Measurements from ENCODE around the gene SETD6.

The SETD6 gene

GRCh38 chr16:58498341-58499091 is 16.8 kb upstream of the SETD6 start:
- Histone ChIP-seq H3K4me3 (ENCODE audit: low read depth, low read length, poor library complexity, severe bottlenecking) (no peak overlapping the region), H3K9me3 (ENCODE audit: low read length) (no peaks in the 10 kb centered on the region), H2AFZ (ENCODE audit: low read length) (no peak overlapping the region), H3K4me2 (ENCODE audit: low read length) (no peak overlapping the region), H3K36me3 (ENCODE audit: insufficient read depth, low read length) (no peaks in the 10 kb centered on the region), H3K27ac (ENCODE audit: low read depth, low read length, poor library complexity, severe bottlenecking) (no peak overlapping the region), H3K9ac (ENCODE audit: low read length) (no peak overlapping the region), H3K27me3 (ENCODE audit: insufficient read depth, low read length) (0 out of 2 replicates have a peak, but pooled peaks cover 5% of the 10 kb centered on the region), H3K79me2 (ENCODE audit: insufficient read depth, low read length) (no peaks in the 10 kb centered on the region), H3K9me2 (ENCODE audit: low read depth, low read length) (no peaks in the 10 kb centered on the region), H3F3A (ENCODE audit: insufficient read depth, low read length) (no peaks in the 10 kb centered on the region), H3K4me1 (ENCODE audit: insufficient read depth, low read length, severe bottlenecking) (peaks cover 23% of the 10 kb centered on the region), H4K20me1 (ENCODE audit: insufficient read depth, low read length) (no peaks in the 10 kb centered on the region)
- TF ChIP-seq, protein P1, sequence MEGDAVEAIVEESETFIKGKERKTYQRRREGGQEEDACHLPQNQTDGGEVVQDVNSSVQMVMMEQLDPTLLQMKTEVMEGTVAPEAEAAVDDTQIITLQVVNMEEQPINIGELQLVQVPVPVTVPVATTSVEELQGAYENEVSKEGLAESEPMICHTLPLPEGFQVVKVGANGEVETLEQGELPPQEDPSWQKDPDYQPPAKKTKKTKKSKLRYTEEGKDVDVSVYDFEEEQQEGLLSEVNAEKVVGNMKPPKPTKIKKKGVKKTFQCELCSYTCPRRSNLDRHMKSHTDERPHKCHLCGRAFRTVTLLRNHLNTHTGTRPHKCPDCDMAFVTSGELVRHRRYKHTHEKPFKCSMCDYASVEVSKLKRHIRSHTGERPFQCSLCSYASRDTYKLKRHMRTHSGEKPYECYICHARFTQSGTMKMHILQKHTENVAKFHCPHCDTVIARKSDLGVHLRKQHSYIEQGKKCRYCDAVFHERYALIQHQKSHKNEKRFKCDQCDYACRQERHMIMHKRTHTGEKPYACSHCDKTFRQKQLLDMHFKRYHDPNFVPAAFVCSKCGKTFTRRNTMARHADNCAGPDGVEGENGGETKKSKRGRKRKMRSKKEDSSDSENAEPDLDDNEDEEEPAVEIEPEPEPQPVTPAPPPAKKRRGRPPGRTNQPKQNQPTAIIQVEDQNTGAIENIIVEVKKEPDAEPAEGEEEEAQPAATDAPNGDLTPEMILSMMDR (IDR thresholded peaks at IDR 0.05; ENCODE audit: low read length): no peak
- TF ChIP-seq EZH2 (IDR thresholded peaks at IDR 0.05; ENCODE audit: borderline replicate concordance, low read length): no peak

DNA sequence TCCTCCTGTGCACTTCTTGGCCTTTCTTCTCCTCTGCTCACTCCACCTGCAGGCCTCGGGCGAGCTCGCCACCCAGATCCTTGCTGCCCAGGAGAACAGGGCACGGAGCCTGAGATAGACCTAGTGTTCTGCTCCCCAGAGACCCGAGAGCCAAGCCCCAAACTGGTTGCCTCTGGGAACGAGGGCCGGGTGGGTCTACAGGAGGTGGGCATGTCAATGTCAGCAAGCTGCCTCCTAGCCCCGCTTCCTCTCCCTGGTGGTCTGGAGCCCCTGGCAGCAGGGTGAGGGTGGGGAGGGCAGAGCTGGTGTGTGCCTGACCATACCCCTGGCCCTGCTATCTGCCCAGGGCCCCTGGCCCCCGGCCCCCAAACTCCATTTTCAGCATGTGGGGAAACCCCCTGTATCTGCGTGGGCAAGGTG is 16.2 kb upstream of the SETD6 start:
- Histone ChIP-seq H3K79me2 (ENCODE audit: insufficient read depth, low read length) (no peaks in the 10 kb centered on the region), H3K9ac (ENCODE audit: low read length) (no peak overlapping the region), H3K36me3 (ENCODE audit: insufficient read depth, low read length) (no peaks in the 10 kb centered on the region), H3K4me3 (ENCODE audit: low read depth, low read length, poor library complexity, severe bottlenecking) (no peak overlapping the region), H3K27ac (ENCODE audit: low read depth, low read length, poor library complexity, severe bottlenecking) (no peak overlapping the region), H3K4me1 (ENCODE audit: insufficient read depth, low read length, severe bottlenecking) (peaks cover 23% of the 10 kb centered on the region), H4K20me1 (ENCODE audit: insufficient read depth, low read length) (no peaks in the 10 kb centered on the region), H2AFZ (ENCODE audit: low read length) (no peak overlapping the region), H3K27me3 (ENCODE audit: insufficient read depth, low read length) (0 out of 2 replicates have a peak, but pooled peaks cover 5% of the 10 kb centered on the region), H3F3A (ENCODE audit: insufficient read depth, low read length) (no peaks in the 10 kb centered on the region), H3K4me2 (ENCODE audit: low read length) (no peak overlapping the region), H3K9me2 (ENCODE audit: low read depth, low read length) (no peaks in the 10 kb centered on the region), H3K9me3 (ENCODE audit: low read length) (no peaks in the 10 kb centered on the region)
- no peak for TF ChIP-seq EZH2 (IDR thresholded peaks at IDR 0.05; ENCODE audit: borderline replicate concordance, low read length)
- TF ChIP-seq, protein P1 (IDR thresholded peaks at IDR 0.05; ENCODE audit: low read length): no peak

DNA sequence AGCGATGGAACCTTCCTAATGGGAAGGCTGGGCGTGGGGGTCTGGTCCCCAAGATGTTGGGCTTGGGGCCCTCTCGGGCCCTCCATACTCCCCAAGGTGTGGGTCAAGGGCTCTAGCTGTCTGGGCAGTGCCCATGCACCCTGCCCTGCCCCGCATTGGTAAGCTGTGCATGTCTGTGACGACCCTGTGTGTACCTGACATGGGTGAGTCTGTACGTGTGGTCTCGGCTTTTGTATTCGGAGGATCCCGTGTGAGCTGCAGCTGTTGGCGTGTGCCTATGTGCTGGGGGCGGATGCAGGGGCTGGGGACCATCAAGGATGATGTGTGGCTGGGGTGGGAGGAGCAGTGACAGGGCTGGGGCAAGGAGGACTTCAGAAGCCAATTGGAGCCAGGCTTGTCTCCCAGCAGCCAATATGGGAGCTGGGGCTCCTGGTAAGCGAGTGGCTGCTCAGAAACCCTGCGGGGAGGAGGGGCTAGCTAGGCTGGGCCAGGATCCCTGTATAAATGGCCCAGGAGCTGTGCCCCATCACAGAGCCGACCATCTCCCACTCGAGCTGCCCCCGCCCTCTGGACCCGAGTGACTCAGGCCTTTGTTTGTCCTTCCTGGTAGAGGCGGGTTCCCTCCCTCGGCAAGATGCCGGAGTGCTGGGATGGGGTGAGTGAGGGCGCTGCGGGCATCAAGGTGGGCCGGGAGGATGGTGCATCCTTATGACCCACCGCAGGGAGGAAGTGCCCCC is 15.5 kb upstream of the SETD6 start, which contains the start of gene NDRG4:
NDRG4 (plus strand) TSS at position 529 of the 737 bp plus-strand sequence; CDS start at position 635, 106 bp downstream.
- H3F3A ChIP-seq (ENCODE audit: insufficient read depth, low read length): no peaks in the 10 kb centered on the region
- H3K4me3 ChIP-seq (ENCODE audit: low read depth, low read length, poor library complexity, severe bottlenecking): peak within 1 kb of the TSS; percentile 59
- H3K9me3 ChIP-seq (ENCODE audit: low read length): no peaks in the 10 kb centered on the region
- H3K4me1 ChIP-seq (ENCODE audit: insufficient read depth, low read length, severe bottlenecking): peaks cover 23% of the 10 kb centered on the region
- H3K4me2 ChIP-seq (ENCODE audit: low read length): peak within 1 kb of the TSS; percentile 71
- H2AFZ ChIP-seq (ENCODE audit: low read length): no peak within 1 kb of the TSS
- H3K79me2 ChIP-seq (ENCODE audit: insufficient read depth, low read length): no peaks in the 10 kb centered on the region
- TF ChIP-seq EZH2 (IDR thresholded peaks at IDR 0.05; ENCODE audit: borderline replicate concordance, low read length): no peak
- TF ChIP-seq, protein P1 (IDR thresholded peaks at IDR 0.05; ENCODE audit: low read length): no peak
- H3K36me3 ChIP-seq (ENCODE audit: insufficient read depth, low read length): no peaks in the 10 kb centered on the region
- no peak within 1 kb of the TSS for H3K27ac ChIP-seq (ENCODE audit: low read depth, low read length, poor library complexity, severe bottlenecking)
- H3K9me2 ChIP-seq (ENCODE audit: low read depth, low read length): no peaks in the 10 kb centered on the region
- H3K27me3 ChIP-seq (ENCODE audit: insufficient read depth, low read length): 0 out of 2 replicates have a peak, but pooled peaks cover 5% of the 10 kb centered on the region
- H3K9ac ChIP-seq (ENCODE audit: low read length): peak within 1 kb of the TSS; percentile 19; the same call in 1 of the 2 replicates
- no peaks in the 10 kb centered on the region for H4K20me1 ChIP-seq (ENCODE audit: insufficient read depth, low read length)
